ENCODE measurements around the gene SOCS2.

The SOCS2 gene

GRCh38 chr12:93568091-93568490 lies 4.4 kb upstream of the SOCS2 start:
- no peak for DNase-seq (ENCODE audit: low spot score)

DNA sequence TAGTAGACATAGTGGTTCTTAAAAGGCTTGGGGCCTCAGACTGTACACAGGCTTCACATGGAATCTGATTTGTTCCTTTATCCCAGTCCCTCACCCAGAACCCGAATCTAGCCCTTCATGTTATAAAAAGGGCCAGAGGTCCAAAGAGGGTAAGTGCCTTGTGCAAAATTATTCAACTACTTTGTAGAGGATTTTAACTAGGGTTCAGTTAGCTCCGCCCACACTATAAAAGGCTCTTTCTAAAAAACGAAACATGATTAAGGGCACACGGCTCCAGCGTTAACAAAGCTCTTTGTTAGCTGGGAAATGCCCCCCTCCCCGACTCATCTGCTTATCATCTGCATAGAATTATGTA lies 3.2 kb upstream of the SOCS2 start:
- DNase-seq (ENCODE audit: low spot score), result no peak

DNA sequence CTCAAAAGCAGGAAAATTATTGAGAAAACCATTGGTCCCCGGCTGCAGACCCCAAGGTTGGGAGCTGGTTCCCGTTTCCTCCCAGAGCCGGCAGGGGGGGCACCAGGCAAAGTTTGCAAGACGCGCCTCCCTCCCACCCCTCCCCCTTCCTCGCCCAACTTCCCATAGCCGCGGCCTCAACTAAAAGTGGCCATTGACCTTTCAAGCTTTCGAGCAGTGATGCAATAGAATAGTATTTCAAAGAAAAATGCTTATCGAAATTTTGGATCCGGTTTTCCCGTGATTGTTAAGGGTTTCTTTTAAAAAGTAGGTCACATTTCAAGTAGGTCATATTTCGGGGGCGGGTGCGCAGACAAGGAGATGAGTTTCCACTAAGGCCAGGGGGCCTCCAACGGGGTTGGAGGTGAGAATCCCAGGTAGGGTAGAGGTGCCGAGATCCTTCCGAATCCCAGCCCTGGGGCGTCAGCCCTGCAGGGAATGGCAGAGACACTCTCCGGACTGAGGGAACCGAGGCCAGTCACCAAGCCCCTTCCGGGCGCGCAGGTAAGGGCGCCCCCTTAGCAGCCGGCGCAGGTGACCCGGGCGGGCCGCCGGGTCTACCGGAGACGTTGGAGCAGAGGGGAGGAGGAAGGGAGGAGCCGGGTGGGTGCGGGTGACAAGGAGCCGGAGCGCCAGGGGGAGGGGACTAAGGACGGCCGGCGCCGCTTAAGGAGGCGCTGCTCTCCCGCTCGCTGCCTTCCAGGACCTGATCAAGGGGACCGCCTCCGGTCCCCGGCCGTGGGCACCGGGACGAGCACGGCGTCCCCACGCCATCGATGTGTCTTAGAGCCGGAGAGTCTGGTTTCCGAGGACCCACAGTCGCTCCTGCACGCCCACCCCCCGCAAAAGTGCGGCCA lies 2.6 kb upstream of the SOCS2 start:
- DNase-seq (ENCODE audit: low spot score), result peak; percentile 79

GRCh38 chr12:93570552-93571364 lies 1.7 kb upstream of the SOCS2 start:
- peak; percentile 59 for DNase-seq (ENCODE audit: low spot score)

- no peak for DNase-seq (ENCODE audit: low spot score)
Observed at GRCh38 chr12:93571365-93571924, 1.0 kb upstream of the SOCS2 start.

- DNase-seq (ENCODE audit: low spot score), result no peak
Observed at GRCh38 chr12:93572712-93573551, 457 bp downstream of the SOCS2 start.

GRCh38 chr12:93573552-93574223 lies 1.2 kb downstream of the SOCS2 start:
- DNase-seq (ENCODE audit: low spot score), result no peak

GRCh38 chr12:93577222-93577621 lies 4.7 kb downstream of the SOCS2 start:
- DNase-seq (ENCODE audit: low spot score), result no peak

DNA sequence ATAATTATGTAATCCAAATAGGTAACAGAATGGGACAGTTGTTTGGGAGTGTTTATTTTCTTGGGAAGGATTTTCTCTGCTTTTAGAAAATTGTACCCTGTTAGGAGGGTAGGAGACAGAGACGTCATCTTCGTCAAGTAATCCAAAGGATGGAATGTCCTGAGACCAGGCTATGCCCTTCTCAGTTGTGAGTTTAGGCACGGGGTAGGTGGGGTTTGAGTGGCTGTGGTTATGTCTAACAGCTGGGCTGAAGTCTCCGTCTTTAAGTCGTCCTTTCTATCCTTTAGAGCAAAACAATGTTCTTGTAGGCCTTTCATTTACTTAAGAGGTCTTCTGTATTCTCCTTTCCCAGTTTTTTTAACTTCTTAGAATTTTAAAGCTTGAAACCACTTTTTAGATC lies 5.7 kb downstream of the SOCS2 start:
- DNase-seq (ENCODE audit: low spot score), result no peak

GRCh38 chr12:93580682-93581081 lies 8.2 kb downstream of the SOCS2 start:
- no peak for DNase-seq (ENCODE audit: low spot score)

GRCh38 chr12:93581370-93581769 lies 8.9 kb downstream of the SOCS2 start:
- DNase-seq (ENCODE audit: low spot score), result no peak

DNA sequence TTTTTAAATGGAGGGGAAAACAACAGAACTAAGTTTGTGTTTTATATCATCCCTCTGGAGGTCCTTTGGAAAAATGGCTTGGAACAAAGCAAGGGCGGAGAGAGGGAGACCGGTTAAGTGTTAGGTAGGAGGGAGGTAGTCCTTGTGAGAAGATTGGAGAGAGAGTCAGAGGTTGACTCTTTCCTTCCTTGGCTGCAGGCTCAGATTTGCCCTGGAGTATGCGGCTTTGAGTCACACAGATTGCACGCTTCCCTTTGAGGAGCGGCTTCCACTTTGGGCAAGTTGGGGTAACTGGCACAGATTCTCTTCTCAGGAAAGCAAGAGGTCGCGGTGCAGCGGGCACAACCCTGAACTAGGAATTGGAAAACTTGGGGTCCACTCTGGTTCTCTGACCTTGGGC lies 9.9 kb downstream of the SOCS2 start:
- DNase-seq (ENCODE audit: low spot score), result no peak

GRCh38 chr12:93583627-93584392 lies 11.3 kb downstream of the SOCS2 start:
- DNase-seq (ENCODE audit: low spot score), result no peak

DNA sequence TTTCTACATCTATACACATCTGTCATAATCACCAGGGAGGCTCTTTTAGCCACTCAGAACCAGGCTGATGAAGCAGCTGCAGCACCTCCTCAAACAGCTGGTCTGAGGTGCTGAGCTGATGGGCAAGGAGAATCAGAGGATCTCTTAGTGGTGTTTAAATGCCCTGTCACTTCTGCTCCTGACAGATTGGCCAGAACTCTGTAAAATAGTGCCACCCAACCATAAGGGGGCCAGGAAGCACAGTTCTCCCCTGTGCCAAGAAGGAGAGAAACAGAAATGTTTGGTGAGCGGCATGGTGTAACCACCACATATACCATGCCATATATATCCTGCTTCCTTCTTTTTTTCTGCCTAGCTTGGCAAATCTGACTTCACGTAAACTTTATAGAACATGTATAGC lies 12.8 kb downstream of the SOCS2 start:
- DNase-seq (ENCODE audit: low spot score), result no peak

DNA sequence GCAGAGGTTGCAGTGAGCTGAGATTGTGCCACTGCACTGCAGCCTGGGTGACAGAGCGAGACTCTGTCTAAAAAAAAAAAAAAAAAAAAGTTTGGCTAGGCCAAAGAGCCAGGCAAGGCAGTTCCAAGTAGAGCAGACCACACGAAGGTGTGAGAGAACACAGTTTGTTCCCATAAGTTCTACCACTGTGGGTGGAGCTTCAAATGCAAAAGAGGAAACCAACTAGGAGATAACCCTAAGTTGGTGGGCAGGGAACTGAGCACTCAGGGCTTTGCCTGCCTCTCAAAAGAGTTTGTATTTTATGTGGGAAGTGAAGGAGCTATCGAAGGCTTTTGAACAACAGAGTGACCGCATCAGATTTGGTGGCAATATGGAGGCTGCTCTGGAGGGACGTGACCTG lies 15.1 kb downstream of the SOCS2 start:
- no peak for DNase-seq (ENCODE audit: low spot score)

DNA sequence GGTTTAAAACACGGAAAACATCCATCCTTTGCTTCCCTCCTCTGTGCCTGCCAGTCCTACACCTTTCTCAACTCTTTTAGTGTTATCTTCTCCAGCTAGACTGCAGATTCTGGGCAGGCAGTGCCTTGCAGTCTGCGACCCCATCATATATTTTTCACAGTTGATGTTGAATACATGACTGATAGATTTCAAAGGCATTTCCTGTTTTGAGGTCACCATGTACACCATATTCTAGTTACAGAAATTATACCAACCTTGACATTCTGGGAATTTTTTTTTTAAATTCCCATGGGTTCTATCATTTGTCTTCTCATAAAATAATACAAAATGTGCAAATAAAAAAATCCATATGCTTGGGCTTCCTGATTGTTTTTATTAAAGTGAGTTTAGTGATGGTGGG lies 16.6 kb downstream of the SOCS2 start:
- DNase-seq (ENCODE audit: low spot score), result no peak

- DNase-seq (ENCODE audit: low spot score), result peak; percentile 58
Observed at GRCh38 chr12:93591137-93591868, 18.8 kb downstream of the SOCS2 start.

DNA sequence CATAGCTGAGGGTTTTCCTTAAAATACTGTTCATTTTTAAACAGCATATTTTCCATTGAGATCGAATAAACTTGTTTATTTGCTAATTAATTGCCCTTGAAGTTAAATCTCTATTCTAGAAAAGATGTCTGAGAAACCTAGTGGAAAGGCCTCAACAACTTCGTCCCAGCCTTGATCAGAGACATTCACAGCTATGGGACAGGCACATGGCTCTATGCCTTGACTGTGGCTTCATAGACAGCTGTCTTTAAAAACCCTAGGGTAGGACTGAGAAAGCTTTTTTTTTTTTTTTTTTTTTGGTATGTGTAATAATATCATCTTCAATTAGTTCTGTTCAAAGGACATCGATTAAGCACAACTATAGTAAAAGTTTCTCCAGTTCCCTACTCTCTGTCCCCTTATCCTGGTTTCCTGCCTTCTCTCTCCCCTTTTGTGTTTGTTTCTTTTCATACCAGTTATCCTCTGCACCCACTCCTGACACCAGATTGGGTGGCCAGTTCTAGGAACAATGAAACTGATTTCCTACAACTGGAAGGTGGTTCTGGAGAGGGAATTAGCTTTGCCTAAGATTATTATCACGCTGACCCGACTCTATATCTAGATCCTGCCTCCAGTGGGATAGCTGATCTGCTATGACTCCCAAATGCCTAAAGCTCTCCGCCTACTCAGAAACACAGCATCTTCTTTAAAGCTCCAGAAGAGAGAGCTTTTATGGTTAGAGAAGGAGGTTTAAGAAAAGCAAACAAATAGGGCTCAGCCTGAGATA lies 20.3 kb downstream of the SOCS2 start:
- no peak for DNase-seq (ENCODE audit: low spot score)

GRCh38 chr12:93593843-93594242 lies 21.4 kb downstream of the SOCS2 start:
- no peak for DNase-seq (ENCODE audit: low spot score)
